GM15510 (cell line): Measurements from ENCODE around the gene ZBTB40.

Experiments used
- POLR2A ChIP-seq: IDR thresholded peaks from 3 replicates; pipeline ENCODE4 v1.6.1; 2011; ENCODE audit warnings: borderline replicate concordance; ENCODE audit not compliant: insufficient read length; ENCODE audit errors: extremely low read depth

The ZBTB40 gene

GRCh38 chr1:22416555-22417454 lies 34.8 kb upstream of the ZBTB40 start:
- no peak for TF ChIP-seq POLR2A

GRCh38 chr1:22417466-22417865 lies 34.2 kb upstream of the ZBTB40 start:
- TF ChIP-seq POLR2A = no peak

- TF ChIP-seq POLR2A = no peak
Observed at GRCh38 chr1:22418312-22418711, 33.3 kb upstream of the ZBTB40 start.

GRCh38 chr1:22418933-22419382 lies 32.7 kb upstream of the ZBTB40 start:
- no peak for TF ChIP-seq POLR2A

GRCh38 chr1:22420455-22421053 lies 31.1 kb upstream of the ZBTB40 start:
- no peak for TF ChIP-seq POLR2A

GRCh38 chr1:22426781-22427180 lies 24.9 kb upstream of the ZBTB40 start:
- no peak for TF ChIP-seq POLR2A

- TF ChIP-seq POLR2A = no peak
Observed at GRCh38 chr1:22428672-22429071, 23.0 kb upstream of the ZBTB40 start.

GRCh38 chr1:22431965-22432364 lies 19.7 kb upstream of the ZBTB40 start:
- TF ChIP-seq POLR2A = no peak

- TF ChIP-seq POLR2A = no peak
Observed at GRCh38 chr1:22434717-22435116, 16.9 kb upstream of the ZBTB40 start.

GRCh38 chr1:22436948-22437347 lies 14.7 kb upstream of the ZBTB40 start:
- no peak for TF ChIP-seq POLR2A

- no peak for TF ChIP-seq POLR2A
Observed at GRCh38 chr1:22437573-22437972, 14.1 kb upstream of the ZBTB40 start.

- no peak for TF ChIP-seq POLR2A
Observed at GRCh38 chr1:22440582-22440981, 11.1 kb upstream of the ZBTB40 start.

- TF ChIP-seq POLR2A = no peak
Observed at GRCh38 chr1:22442212-22442894, 9.3 kb upstream of the ZBTB40 start.

GRCh38 chr1:22443332-22443731 lies 8.3 kb upstream of the ZBTB40 start:
- no peak for TF ChIP-seq POLR2A

- TF ChIP-seq POLR2A = no peak
Observed at GRCh38 chr1:22444856-22445255, 6.8 kb upstream of the ZBTB40 start.

- TF ChIP-seq POLR2A = no peak
Observed at GRCh38 chr1:22447621-22448111, 4.0 kb upstream of the ZBTB40 start.

- TF ChIP-seq POLR2A = no peak
Observed at GRCh38 chr1:22449636-22450035, 2.0 kb upstream of the ZBTB40 start.
